Measurements from ENCODE around the gene CLK3.

GRCh38 chr15:74593122-74593521 is 22.5 kb upstream of the CLK3 start:
- TF ChIP-seq CTCF (IDR thresholded peaks at IDR 0.05; ENCODE audit: insufficient read depth, low read length) (no peak), POLR2AphosphoS5 (IDR thresholded peaks at IDR 0.05; ENCODE audit: low read depth) (no peak), REST (IDR thresholded peaks at IDR 0.05; ENCODE audit: insufficient replicate concordance, low read depth) (no peak)

Data from HL-60 (cell line).